GM18517 (cell line): Measurements from ENCODE around the gene CREB3L2.
"Not testable (repeated sequence)": the region's sequence is repeated elsewhere in the genome, so short reads cannot be mapped to it uniquely, and the experiment has no call there.

Experiments used
- ATAC-seq: cut with Tn5 transposase; IDR thresholded peaks from one replicate; pipeline ENCODE4 v1.9.1; 2021; ENCODE audit warnings: mild to moderate bottlenecking, moderate library complexity; ENCODE audit not compliant: unreplicated experiment

Gene CREB3L2

DNA sequence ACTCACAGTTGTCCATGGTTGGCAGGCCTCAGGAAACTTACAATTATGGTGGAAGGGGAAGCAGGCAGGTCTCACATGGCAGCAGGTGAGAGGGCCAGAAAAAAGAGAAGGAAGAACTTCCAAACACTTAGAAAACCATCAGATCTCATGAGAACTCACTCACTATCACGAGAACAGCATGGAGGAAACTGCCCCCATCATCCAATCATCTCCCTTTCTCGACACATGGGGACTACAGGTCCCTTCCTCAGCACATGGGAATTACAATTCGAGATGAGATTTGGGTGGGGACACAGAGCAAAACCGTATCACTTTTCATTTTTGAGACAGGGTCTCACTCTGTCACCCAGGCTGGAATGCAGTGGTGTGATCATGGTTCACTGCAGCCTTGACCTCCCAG, 12.3 kb upstream of the CREB3L2 start:
- ATAC-seq, result not testable (repeated sequence)

DNA sequence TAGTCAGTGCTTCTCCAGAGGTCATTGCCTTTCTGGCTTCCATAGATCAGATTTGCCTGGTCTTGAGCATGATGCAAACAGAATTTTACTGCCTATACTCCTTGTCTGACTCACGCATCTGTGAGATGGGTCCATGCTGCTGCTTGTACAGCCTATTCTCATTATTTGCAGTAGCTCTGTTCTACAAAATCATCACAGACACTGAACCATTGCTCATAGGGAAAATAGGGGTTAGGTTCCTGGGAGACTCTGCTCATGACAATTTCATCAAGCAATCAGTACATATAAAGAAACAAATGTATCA, 7.4 kb upstream of the CREB3L2 start:
- no peak for ATAC-seq

DNA sequence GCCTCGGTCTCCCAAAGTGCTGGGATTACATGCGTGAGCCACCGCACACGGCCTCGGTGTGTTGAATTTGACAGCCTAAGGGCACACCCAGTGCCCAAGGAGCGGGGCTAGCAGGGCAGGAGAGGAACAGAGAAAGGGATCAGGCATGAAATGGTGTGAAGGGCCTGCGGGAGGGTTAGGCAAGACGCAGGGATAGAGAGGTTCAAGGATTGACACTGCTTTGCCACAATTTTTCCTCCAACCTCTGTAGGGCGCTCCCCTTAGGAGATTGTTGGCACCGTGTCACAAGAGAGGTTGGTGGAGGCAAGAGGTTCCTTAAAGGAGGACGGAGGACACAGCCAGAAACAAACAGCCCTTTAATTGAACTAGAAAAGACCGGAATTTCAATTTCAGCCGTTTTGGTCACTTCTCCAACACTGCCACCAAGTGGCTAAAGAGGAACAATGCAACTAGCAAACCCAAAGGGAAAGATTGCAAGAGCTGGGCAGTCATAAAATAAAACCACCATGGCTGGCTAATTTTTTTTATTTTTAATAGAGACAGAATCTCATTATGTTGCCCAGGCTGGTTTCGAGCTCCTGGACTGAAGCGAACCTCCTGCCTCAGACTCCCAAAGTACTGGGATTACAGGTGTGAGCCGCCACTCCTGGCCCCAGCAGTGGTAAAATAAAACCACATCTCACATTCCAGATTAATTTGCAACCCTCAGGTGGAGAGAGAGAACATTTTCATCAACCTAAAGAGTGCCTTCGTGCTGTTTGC, 6.9 kb upstream of the CREB3L2 start:
- no peak for ATAC-seq

DNA sequence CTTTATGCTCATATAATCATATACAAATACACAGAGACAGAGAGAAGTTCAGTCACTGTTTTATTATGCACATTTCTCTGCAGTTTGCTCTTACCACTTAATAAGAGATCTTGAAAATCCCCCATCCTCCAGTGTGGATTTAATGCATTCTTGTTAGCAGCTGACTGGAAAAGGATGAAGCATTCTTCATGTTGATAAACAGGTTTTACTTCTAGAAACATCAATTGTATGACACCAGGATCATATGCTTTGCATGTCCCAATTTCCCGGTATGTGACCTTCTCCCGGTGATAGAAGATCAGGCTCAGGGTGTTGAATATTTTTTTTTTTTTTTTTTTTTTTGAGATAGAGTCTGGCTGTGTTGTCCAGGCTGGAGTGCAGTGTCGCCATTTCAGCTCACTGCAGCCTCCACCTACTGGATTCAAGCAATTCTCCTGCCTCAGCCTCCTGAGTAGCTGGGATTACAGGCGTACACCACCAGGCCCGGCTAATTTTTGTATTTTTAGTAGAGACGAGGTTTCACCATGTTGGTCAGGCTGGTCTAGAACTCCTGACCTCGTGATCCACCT, 6.2 kb upstream of the CREB3L2 start:
- ATAC-seq, result no peak

DNA sequence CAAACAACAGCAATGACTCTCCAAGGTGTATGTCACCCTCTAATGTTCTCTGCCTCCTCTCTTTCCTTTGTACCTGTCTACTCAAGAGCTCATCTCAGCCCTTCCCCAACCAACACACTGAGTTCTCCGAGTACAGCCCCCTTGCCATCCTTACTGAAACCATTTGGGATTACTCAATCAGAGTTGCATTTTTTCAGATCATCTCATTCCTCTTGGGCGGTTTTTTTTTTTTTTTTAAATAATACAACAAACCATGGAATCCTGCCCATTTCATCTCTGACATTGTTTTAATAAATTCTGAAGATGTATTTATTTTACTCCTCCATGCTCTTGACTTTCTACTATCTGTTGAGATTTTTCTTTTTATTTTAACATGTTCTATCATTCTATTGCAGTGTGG, 4.2 kb upstream of the CREB3L2 start:
- no peak for ATAC-seq

DNA sequence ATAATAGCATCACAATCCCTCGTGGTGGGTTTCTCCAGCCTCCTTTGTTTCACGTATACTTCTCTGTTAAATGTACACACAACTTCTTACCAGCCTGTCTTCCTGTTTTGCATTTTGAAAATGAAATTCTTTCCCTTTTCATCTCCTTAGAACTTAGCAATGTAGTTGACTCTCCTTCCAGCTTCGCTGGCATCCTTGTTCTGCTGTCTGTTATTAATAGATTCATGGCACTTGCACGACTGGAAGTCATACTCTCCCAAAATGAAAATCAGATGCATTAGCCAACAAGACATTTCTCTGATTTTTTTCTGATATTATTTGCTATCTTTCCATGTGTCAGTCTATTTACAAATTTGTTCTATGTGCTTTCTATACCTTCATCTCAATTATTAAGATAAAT, 3.0 kb upstream of the CREB3L2 start:
- no peak for ATAC-seq

DNA sequence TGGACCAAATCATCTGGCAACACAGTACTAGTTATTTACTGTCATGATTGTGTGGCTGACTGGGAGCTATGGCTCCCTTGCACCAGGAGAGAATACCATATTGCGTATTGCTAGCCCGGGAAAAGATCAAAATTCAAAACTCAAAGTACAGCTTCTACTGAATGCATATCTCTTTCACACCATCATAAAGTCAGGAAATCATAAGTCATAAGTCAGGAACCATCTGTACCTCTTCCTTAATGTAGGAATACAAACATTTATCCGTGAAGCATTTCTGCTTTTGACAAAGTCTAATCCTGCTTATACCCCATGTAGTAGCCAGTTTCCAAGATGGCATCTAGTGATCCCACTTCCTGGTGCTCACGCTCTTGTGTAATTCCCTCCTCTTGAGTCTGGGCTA, 2.2 kb upstream of the CREB3L2 start:
- ATAC-seq, result no peak

DNA sequence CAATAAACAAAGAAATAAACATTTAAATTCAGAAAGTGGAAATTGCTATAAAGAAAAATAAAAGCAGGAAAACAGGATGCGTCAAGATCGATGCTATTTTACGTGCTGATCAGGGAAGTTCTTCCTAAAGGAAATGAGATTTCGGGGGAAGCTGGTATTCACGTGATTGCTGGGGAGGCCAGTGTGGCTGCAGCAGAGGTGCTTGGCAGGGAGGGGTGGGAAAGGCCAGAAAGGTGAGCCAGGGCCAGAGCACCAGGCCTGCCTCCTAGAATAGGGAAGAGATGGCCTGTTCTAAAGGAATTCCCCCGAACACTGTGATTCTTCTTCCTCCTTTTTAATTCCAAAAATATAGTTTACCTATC, 923 bp upstream of the CREB3L2 start:
- no peak for ATAC-seq

DNA sequence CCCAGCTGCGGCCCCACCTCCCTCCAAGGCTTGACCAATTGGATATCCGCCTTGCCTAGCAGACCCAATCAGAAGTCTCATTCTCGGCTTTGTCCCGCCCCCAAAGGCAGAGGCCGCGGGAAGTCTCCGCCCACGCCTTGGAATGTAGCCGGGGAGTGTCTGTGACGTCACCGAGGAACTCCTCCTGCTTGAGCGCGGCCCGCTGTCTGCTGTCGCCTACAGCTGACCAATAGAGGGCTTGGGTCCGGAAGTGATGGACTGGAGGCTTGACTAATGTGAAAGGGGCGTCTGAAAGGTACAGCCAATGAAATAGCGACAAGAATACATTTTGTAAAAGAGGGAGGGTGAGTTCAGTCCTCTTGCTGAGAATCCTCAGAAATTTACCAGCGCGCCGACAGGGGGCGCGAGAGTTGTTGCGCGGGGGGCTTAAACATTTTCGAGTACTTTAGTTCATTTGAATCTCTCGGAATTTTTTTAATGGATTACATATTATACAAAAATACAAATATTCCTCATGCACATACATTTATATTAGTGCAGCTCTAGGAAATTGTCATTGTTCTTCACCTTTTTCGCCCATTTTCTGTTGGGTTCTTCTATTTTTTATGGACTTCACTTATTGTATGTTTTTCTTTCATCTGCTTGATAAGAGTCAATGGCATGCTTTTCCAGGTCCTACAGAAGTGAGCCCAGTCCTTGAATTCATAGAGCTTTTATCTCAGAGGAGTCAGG, 376 bp upstream of the CREB3L2 start:
- ATAC-seq, result peak; percentile 95

DNA sequence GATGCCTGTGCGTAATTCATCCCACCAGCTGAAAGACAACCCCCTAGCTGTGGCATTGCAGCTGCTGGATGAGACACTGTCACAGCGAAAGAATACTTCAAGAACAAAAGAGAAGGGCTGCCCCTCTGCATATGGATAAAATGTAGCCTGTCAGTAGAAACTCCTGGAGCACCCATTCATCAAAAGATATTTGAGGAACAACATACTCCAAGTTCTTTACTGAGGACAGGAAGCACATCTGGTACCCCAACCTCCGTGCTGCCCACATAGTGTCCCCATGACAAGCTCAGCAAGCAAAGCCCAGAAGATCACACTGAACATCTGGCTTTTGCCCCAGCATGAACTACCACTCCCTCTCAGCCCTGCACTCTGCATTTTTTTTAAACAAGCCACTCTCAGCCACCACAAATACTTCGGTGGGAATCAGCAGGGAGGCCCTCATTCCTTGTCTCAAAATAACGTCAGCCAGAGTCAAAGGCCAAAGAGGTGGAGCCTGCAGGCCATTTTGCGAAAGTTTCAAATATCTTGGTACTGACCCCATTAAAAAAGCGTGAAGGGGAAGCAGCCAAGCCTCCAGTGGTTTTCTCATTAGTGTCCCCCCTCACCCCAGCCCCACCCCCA, 1.7 kb downstream of the CREB3L2 start:
- no peak for ATAC-seq

DNA sequence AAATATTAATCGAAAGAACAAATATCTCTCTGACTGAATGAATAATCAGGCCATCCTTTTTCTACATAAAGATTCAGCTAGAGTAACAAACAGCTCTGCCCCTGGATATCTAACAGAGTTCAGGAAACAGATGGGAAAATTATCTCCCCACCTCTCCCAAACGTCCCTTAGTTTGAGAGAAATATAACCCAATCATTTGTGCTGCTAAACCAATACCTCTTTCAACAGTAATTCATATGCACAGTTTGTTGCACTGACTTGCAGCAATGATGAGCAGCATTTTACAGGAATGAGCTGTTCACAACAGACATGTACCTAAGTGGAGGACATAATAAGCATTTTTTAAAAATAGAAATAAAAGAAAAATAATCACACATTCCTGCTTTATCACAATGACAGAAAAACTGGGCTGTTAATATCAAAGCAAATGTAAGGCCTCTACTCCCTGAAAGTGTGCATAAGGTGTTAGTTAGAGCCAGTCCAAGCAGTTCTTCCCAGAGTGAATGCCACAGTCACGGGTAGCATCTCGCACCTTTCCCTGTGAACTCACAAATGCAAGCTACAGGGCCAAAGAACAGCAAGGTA, 2.3 kb downstream of the CREB3L2 start:
- ATAC-seq, result no peak

DNA sequence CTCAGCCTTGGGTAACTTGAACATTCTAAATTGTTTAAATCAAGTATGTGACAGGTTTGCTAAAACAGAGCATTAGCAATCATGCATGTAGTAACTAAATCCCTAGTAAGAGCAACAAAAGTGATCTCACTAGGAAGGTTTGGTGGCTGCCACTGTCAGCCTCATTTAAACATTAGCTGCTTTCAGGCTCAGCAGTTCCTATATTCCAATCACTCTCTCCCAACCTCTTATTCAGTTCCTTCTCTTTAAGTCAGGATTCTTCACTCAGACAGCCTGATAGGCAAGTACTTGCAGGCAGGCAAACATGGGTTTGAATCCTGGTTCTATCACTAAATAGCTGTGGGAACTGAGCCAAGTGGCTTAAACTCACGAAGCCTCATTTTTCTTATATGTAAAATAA, 3.6 kb downstream of the CREB3L2 start:
- no peak for ATAC-seq

DNA sequence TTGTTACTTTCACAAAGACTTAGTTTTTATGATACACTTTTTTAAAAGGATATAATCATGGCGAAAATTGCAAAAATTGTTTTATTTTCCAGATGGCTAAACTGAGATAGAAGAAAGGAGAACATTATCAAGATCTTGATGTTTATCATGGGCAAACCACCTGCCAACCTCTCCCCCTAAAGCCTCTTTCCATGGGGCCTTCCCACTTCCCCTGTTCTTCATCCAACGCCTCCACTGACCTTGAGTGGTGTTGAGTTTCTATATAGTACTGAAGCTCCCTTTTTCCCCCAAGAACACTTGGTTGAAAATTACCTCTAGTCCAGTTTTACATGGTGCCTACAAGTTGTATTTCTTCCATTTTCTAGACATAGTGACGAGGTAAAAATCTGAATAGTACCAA, 5.0 kb downstream of the CREB3L2 start:
- no peak for ATAC-seq

DNA sequence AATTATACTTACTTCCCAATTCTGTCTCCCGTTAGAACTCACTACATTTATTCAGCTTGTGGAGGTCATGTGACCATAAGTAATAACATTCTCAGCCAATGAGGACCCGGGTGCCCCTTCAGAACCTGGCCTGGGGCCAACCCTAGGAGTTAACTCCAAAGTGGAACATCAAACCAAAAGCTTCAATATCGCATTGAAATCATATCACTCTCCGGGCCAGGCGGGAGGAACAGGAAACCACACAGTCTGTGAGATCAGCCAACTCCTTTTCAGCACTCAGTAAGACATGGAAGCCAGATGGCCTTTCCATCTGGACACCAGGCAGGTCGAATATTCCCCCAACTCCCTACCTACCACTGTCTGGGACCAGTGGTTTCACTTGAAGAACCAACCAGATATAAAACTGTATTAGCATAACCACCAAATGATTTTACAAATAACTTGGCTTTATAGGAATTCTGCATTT, 5.5 kb downstream of the CREB3L2 start:
- ATAC-seq, result no peak

DNA sequence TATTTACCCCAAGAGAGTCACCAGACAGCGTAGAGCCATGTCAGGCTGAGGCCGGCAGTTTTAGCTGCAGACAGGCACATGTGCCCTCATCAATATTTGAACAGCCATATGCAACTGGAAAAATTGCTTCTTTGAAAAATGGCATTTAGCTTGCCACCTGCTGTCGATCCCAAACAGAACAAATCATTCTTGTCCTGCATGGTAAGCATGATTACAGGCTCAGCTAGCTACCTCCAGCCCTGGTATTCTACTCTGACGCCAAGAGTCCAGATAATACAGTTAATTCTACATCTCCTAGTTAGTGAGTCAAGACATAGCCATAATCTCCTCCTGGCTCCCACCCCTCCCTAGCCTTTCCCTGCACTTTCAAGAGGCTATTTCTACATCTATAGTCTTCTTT, 7.7 kb downstream of the CREB3L2 start:
- no peak for ATAC-seq

DNA sequence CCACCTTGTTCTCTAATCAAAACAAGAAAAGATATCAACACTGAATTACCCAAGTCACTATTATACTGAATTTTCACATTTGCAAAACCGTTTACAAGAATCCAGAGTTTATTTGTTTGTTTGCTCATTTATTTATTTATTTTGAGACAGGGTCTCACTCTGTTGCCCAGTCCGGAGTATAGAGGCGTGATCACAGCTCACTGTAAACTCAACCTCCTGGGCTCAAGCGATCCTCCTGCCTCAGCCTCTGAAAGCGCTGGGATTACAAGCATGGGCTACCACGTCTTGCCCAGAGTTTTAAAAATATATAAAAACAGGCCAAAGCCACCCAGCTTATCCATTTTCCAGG, 8.5 kb downstream of the CREB3L2 start:
- ATAC-seq, result no peak

DNA sequence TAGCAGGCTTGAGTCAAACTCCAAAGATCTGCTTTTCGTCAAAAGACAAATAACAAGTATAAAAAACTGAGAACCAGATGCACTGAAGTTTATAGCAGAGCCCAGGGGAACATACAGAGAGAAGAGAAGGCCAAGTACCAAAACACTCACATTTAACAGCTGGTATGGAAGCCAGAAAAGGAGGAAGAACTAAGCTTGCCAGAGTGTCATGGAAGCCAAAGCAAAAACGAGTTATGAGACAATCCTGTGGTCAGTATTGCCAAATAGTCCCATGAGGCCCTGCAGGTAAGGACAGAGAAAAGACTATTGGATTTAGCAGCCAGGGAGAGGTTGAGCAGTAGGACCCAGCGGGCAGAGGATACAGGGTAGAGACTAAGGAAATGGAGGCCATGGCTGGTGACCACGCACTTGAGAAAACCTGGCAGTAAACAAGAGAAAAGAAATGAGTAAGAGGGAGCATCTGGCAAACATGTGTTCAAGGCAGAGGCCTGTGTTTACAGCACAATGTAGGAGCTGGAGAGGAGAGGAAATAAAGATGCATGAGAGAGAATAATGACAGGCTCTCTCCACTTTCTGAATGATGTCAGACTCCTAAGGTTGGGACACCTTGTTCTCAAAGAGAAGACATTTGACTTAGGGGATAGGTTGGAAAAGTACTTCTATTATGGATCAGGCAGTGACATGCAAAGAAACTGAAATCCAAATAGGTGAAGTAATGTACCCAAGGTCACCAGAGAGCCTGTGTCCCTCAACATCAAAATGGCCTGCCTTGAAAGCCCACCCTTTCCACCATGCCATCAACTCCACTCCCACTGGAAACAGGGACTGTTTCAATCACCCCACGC, 9.1 kb downstream of the CREB3L2 start:
- peak; percentile 69 for ATAC-seq

DNA sequence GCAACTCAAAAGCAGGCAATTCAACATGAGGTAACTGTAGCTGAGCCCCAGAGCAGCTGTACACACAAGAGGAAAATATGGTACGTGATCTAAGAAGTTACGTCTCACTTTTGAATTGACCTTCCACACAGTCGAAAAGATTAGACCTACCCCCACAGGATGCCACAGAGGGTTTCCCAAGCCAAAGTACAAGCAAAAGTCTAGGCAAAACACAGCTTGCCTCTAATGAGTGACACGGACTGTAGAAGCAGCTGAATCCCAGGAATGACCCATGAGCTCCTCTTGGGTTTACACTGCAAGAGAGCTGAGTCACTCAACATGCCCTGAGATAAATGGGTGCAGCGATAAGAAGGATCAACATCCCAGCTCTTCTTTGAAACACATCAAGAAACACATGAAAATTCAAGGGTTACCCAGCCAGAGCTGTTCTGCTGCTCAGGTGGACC, 9.8 kb downstream of the CREB3L2 start:
- no peak for ATAC-seq

DNA sequence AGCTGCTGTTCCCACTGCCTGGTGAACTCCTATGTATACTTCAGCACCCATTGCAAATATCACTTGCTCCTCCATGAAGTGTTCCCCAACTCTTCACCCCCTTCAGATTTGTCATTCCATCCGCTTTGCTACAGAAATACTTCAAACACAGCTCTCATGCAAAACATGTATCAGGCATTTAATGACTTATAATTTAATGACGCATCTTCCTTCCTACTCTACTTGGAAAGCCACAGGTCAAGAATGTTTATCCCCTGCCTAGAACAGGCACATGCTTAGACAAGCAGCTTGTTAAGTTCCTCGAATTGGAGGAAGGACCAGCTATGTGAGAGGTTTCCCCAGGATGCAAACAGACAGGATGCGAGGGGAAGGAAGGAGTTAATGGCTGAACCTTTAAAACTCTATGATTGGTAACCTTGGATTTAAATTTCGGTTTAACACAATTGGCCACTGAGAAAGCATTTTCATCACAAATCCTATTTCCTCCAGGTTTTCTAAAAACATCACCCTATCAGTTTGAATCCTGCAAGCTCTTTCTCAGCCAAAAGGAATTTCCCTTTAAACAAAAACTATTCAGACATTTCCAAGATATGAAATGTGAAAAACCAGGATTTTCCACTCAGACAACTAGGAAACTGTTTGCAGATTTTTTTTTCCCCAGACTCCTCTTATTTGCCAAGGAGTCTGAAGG, 11.5 kb downstream of the CREB3L2 start:
- ATAC-seq, result no peak

DNA sequence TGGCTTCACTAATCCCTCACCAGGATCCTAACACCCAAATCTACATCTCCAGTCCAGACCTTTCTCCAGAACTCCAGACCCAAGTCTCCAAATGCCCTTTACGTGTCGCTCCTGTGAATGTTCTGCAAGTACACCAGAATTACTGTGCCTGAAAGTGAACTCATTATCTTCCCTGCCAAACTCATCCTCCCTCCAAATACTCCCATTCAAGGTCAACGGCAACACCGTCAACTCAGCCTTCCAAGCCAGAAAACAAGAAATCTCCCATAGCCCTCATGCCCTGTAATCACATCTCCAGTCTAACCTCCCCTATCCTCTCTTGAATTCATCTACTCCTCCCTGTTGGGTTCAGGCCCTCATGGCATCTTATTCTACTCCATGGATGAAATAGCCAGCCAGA, 12.3 kb downstream of the CREB3L2 start:
- no peak for ATAC-seq
